HPDE6-E6E7 (cell line): ENCODE measurements around the gene ARSG.
A peak's percentile ranks its signal among the peaks of the same experiment; 100 is the strongest.
"Not testable (repeated sequence)": the region's sequence is repeated elsewhere in the genome, so short reads cannot be mapped to it uniquely, and the experiment has no call there.

Experiments used
- DNase-seq: peaks from one replicate; pipeline ENCODE4 v3.0.0; 2011; ENCODE audit warnings: missing footprints; ENCODE audit errors: extremely low spot score

Gene ARSG

DNA sequence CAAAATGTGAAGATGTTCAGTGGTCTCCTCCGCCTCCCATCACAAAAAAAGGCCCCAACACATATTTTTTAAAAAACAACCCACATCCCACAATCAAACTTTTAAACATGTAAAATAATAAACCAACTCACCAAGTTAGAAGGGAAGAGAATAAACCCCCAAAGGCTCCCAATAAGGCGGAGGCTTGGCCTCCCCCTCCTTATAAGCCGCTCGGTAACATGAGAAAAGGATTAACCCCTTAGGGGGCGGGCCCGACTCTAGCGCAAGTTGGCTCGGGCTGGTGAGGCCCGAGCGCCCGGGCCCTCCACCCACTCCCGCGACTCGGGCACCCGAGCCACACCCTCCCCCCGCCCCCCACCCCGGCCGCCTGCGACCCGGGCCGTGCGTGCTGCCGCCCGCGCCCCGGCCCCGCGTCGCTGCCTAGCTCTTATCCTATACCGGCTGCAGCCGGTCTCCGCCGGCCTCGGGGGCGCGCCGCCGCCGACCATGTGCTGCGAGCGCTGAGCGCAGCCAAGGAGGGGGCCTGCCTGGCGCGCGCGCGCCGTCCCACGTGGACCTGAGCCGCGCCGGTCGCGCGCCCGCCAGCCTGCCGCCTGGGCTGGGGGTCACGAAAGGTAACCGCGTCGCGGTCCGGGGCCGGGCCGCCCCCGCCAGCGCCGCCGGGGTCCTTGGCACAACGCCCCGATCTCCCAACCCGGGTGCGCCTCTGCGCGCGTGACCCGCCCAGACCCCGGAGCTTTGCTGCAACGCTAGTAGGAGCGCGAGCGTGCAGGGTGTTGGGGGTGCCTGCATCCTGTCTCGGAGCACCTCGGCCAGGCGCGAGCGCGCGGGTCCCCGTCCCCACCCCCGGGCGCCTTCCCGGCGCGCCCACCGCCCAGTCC lies at the start of gene ARSG, which contains the start of gene SLC16A6:
TSS of gene ARSG (plus strand) at position 541 of the 881 bp plus-strand sequence. CDS start 15,999 bp downstream, outside the sequence.
TSS of gene SLC16A6 (minus strand) at position 173 of the 881 bp plus-strand sequence. CDS start 12,807 bp downstream, outside the sequence.
- no peak for DNase-seq

DNA sequence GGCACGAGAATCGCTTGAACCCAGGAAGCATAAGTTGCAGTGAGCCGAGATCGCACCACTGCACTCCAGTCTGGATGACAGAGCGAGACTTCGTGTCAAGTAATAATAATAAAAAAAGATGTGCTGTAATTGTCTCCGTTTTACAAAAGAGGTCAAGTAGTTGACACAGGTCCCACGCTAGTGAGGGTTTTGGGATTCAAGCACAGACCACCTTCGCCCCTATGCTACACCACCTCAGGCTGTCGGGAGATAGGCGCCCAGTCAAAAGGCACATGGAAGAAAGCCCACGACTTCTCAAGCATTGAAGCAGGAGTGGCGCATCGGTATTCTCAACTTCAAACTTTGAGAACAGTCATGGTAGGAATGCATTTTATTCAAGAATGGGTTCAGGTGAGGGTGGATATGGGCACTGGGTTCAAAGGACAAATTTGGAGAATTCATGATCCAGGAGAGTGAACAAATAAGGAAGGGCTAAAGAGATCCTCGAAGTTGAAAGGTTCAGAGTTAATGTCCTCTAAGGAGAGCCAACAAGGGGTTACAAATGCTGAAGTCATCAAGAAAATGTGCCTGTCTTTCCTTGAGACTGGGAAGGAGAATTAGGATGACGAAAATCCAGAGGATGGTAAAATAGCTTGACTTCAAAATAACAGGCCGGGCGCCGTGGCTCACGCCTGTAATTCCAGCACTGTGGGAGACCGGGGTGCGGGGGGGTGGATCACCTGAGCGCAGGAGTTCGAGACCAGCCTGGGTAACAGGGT lies 44.8 kb upstream of the ARSG start:
- DNase-seq: no peak

DNA sequence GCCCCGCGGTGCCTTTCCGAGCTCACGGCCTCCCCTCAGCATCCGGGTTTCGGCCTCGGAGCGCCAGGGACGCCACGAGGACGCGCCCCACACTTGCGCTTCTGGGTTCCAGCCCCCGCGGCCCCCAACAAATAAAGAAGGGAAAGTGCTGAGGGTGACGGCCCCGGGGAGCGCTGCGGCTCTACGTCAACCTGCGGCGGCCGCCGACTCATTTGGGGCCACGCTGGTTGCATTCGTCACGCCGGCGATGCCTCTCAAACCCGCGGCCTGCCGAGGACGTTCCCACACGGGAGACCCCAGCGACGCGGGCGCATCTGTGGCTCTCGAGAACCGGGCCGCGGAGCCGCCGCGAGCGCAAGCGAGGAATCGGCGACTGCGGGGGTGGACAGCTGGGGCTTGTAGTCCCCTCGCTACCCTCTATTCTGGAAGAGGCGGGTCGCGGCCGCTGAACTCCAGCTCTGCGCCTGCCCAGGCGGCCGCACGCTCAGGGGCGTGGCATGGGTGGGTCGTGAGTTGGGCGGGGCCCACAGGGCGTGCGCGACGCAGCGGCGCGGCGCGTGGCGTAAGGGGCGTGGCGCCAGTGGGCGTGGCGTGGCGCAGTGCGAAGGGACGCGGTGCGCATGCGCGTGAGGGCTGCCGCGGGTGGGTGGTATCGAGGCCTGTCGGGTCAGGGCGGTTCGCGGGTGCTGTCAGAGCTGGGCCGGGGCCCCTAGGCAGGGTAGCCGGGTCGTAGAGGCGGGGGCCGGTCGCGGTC lies 43.7 kb upstream of the ARSG start, which contains the start of gene AMZ2:
TSS of gene AMZ2 (plus strand) at position 599 of the 754 bp plus-strand sequence. CDS start 2,145 bp downstream, outside the sequence.
- peak; percentile 81 for DNase-seq

DNA sequence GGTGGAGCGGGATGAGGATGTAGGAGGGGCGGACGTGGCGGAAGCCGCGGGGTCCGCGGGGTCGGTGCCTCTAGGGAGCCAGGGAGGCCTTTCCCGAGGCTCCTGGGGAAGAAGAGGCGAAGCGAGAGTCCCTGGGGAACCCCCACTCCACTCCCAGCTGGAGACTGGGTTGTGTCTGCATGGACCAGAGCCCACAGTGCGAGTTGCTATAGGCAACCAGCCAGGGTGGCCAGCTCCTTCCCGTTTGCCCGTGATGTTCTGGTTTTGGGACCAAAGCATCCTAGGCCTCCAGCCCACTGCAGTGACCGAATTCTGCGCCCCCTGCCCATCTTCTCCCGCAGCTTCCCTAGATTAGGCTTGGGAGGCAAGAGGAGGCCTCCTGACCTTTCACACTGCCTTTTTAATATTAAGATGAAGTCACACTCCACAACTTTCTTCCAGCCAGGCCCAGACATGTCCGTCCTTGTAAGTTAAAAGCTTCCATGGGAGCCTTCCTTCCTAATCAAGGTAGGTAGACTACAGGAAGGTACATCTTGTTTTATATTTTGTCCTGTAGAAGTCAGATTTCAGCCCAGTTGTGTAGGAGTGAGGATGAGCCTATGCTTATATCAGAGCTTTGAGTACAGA lies 43.0 kb upstream of the ARSG start:
- no peak for DNase-seq

DNA sequence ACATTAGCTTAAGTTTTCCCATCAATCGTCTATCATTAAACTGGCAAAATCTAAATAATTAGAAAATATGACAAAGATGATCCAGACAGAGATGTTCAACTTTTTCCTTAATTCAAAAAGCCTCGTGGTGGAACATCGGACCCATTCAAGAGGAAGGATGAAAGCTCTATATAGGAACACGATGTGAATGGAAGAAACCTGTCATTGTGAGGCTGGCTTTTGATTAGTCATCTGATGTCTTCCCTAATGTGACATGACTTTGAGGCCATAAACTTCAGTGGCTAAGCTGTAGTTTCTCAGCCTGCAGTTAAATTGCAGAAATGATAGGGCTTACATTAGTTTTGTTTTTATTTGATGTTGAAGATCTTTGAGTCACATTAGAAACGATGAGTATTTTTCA lies 42.4 kb upstream of the ARSG start:
- DNase-seq: no peak

DNA sequence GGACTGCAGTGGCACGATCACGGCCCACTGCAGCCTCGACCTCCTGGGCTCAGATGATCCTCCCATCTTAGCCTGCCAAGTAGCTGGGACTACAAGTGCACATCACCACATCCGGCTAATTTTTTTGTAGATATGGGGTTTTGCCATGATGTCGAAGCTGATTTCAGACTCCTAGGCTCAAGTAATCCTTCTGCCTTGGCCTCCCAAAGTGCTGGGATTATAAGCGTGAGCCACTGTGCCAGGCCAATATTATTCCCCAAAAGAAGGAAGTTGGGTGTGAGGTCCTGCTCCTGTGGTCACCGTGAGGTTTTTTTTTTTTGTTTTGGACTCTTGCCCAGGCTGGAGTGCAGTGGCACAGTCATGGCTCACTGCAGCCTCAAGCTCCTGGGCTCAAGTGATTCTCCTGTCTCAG lies 41.9 kb upstream of the ARSG start:
- DNase-seq: no peak

DNA sequence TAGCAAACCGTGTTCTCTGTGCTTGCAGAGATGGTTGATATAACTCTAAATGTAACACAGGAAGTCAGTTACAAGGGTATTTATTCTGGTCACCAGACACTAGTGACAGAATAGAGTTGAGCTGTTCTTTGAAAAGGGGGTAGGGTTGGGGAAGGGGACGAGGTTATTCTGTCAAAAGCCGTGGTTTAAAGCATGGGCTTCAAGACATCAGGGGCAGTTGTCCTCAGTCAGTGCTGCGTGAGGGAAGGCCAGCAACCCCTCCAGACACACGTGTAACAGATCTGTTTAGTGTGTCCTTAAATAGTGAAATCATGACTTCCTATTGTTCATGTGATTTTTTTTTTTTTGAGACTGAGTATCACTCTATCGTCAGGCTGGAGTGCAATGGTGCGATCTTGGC lies 37.9 kb upstream of the ARSG start:
- DNase-seq: not testable (repeated sequence)

DNA sequence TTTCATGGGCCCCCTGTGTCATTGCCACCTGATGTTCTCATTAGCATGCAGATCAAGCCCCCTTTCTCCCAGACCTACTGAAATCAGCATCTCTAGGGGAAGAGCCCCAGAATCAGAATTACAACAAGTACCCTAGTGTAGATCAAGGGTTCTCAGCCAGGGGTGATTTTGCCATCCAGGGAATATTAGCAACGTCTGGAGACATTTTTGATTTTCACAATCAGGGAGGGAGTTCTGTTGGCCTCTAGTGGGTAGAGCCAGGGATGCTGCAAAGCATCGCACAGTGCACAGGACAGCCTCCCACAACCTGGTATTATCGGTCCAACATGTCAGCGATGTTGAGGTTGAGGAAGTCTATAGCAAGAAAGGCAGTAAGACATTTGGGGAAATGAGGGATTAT lies 36.1 kb upstream of the ARSG start:
- DNase-seq: no peak

DNA sequence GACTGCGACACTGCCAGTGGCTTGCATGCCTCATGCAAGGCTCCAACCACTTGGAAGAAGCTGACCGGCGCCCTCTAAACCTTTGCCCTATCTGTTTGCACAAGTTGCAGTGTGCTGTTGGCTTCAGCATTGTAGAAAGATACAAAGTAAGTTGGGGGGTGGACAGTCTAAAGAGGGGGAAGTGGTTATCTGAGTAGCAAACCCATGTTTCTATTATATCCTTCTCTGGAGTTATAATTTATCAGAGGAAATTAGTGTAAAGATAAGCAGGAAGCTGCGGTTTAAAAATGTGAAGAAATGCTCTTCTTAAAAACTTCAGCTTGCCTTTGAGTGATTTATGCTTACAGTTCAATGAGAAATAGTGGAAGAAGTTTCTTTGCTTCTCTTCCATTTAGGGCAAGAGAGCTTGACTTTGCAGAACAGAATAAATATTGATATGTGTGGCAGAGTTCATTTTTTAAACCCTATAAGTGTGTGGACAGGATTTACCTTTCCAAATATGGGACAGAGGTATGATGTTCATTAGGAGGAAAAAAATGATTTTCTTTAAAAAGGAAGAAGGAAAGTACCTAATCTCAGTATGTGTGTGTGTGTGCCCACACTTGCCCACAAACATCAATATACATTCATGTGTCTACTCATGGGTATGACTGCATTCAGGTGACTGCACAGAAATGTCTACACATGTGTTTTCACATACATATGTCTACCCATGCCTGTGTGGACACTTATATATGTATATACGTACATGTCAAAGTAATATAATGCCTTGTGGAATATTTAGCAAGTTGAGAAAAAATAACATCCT lies 35.4 kb upstream of the ARSG start:
- DNase-seq: no peak

DNA sequence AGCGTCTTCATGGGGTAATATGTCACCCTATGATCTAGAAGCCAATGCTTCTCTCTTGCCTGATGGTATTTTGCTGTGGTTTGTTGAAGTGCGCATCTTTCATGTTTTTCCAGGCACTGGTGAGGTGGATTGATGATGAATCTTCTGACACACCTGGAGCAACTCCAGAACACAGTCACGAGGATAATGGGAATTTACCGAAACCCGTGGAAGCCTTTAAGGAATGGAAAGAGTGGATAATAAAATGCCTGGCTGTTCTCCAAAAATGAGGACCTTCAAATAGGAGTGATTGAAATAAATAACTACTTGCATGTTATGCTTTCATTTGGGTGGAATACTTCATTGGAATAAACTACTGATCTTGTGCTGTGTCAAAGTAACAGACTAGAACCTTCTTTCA lies 34.6 kb upstream of the ARSG start:
- not testable (repeated sequence) for DNase-seq

DNA sequence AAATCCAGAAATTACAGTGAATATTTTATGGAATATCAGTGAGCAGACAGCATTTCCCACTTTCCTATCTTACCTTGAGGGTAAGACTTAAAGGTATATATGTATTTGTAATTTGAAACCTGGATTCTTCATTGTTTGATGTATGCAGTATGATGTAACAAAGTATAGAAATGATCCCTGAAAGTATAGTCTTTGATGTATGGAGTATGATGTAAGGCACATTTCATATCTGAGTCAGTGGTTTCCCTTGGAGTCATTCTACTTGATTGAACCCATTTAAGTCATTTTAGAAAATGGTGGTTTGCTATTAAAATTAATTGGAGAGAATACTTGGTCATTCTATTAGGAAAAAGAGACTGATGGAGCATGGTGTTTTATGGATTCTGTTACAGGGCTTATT lies 33.4 kb upstream of the ARSG start:
- DNase-seq: no peak

DNA sequence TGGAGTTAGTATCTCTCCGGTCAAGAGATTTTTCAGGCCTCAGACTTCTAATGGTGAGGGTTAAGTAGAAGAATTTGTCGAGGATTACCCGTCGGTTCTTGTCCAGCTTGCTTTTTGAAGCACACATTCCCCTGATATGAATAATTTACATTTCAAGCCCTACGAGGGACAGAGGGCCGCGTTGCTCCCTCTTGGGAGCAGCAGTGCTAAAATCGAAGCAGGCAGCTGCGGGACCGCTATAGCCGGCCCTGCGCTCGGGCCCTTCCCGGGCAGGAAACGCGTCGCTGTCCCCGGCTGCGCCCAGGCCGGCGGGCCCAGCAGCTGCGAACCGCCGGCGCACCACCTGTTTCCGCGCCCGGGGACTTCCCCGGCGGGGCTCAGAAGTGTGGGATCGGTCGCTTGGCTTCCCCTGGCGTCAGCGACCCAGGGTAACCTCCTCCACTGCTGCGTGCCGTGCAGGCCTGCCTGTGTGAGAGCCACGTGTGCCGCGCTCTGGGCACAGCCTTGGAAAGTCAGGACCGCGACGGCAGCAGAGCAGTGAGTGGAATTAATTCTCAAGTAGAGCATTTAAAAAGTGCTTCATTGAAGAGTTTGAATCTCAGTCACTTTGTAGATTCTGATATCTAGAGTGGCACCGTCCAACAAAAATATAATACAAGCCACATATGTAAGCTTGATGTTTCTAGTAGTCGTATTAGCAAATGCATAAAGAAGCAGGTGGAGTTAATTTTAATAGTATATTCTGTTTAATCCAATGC lies 32.2 kb upstream of the ARSG start:
- DNase-seq: not testable (repeated sequence)

DNA sequence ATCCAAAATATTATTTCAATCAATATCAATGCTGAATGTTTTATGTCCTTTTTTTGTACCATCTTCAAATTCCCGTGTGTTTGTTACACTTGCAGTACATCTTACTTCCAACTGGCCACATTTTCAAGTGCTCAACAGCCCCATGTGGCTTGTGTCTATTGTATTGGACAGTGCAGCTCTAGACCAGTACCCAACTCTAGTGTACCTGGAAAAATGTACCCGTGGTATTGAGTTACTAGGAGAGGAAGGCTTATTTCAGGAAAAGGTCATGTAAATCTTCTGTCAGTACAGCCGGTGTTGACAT lies 31.7 kb upstream of the ARSG start:
- DNase-seq: not testable (repeated sequence)

DNA sequence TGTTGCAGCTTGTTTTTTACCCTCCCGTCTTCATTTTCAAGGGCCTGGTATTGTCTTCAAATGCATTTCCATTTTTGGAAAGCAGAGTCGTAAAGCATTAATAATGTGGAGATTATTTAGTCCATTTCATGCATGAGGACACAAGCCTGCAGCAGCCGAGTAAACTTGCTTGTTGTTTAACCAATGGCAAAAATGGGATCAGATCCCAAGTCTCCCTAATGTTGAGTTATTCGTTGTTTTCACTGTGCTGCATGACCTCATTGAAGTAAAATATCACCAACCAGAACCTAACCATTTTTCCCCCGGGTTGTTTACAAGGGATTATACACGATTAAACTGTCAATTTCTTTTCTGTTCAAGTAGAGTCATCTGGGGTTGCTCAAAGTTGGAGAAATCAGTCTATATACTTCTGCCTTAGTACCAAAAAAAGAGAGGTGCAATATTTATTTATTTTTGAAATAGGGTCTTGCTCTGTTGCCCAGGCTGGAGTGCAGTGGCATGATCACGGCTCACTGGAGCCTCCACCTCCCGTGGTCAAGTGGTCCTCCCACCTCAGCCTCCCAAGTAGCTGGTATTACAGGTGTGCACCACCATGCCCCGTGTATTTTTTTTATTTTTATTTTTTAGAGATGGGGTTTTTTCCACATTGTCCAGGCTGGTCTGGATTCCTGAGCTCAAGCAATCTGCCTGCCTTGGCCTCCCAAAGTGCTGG lies 31.1 kb upstream of the ARSG start:
- DNase-seq: no peak

DNA sequence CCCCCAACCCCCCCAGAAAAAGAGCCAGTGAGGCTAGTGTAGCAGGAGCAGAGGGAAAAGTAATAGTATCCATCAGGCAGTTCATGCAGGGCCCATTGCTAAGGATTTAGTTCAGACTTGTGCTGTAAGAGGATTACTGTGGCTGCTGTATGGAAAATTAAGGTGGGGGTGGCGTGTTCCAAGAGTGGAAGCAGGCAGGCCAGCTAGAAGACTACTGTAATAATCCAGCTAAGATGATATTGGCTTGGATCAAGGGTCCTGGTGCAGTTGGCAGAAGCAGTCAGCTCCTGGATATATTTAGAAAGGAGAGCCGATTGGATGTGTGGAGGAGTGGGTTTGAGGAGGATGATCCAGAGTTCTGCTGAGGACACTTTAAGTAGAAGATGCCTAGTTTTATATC lies 28.8 kb upstream of the ARSG start:
- not testable (repeated sequence) for DNase-seq

DNA sequence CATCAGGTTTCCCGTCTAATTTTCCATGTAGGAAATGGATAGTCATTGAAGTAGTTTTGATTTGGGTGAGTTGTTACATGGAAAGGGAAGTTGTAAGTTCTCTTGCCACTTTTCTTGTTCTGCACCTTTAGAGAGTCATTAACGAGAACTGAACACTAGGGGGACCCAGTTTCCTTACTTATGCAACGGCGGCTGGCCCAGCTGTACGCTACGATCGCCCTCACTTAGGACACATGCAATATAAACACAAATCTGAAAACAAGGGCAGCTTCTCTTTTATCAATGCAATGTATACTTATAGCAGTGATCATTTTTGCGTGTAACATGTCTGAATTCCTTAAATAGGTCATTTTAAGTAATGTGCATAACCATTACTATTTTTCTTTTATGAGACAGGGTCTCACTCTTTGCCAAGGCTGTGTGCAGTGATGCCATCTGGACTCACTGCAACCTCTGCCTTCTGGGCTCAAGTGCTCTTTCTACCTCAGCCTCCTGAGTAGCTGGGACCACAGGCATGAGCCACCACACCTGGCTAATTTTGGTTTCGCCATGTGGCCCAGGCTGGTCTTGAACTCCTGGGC lies 28.1 kb upstream of the ARSG start:
- DNase-seq: not testable (repeated sequence)

DNA sequence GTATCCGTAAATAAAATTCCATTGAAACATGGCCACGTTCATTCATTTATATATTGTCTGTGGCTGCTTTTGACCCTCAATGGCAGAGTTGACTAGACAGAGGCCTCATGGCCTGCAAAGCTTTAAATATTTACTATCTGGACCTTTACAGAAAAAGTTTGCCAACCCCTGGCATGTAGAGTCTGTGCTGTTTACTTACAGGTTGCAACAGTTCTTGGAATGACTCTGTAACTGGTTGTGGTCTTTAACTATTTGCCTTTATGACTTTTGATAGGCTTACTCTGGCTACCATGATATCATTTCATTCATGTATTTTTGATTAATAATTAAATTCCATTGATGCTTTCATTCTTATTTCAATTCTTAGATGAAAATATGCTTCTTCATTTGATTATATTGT lies 25.5 kb upstream of the ARSG start:
- DNase-seq: not testable (repeated sequence)

DNA sequence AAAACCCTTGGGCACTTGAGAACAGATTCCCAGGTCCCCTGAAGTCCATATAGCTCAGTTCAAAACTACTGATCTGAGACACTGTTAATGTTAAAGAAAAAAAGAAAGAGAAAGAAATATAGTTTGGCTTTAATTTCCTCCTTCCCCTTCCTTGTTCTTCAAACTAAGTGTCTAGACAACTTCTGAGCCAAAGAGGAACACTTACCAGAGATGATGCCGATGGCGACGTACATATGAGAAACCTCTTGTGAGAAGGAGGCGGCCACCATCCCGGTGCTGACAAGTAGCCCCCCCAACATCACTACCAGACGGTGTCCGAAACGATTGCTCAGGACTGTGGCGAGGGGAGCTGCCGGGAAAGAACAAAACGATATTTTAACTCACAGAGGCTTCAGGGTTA lies 17.6 kb upstream of the ARSG start:
- no peak for DNase-seq

DNA sequence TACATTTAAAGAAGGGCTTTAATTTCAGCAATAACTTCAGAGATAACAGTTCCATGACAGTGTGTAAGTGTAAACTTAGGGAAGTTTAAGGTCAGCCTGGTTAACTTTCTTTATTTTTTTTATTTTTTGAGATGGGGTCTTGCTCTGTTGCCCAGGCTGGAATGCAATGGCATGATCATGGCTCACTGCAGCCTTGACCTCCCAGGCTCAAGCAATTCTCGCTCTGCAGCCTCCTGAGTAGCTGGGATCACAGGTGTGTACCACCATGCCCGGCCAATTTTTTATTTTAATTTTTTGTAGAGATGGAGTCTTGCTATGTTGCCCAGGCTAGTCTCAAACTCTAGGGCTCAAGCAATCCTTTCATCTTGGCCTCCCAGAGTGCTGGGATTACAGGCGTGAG lies 15.0 kb upstream of the ARSG start:
- DNase-seq: not testable (repeated sequence)
